LNCaP clone FGC (cell line): Measurements from ENCODE around the gene DLG1.
A peak's percentile ranks its signal among the peaks of the same experiment; 100 is the strongest.

Experiments
- DNase-seq: peaks from one replicate; pipeline ENCODE4 v3.0.0-alpha.2; 2011; ENCODE audit warnings: low read depth
- H3K4me3 ChIP-seq: 2 replicates; pipeline ENCODE4 v1.5.1; 2011; ENCODE audit warnings: mild to moderate bottlenecking, low read depth, low read length, control low read depth
- CTCF ChIP-seq: IDR thresholded peaks from 2 replicates; pipeline ENCODE4 v1.5.1; 2012; ENCODE audit warnings: mild to moderate bottlenecking; ENCODE audit not compliant: control insufficient read depth, insufficient read depth; ENCODE audit errors: extremely low read depth

Gene DLG1

GRCh38 chr3:197298945-197299854 lies 788 bp upstream of the DLG1 start:
- H3K4me3 ChIP-seq, result peak overlapping the region; percentile 79
- no peak for TF ChIP-seq CTCF
- DNase-seq, result peak; percentile 40

- peak; percentile 39 for DNase-seq
- TF ChIP-seq CTCF, result no peak
- peak overlapping the region; percentile 79 for H3K4me3 ChIP-seq
Measured at GRCh38 chr3:197297476-197298340, 704 bp downstream of the DLG1 start.

- DNase-seq, result no peak
- H3K4me3 ChIP-seq, result peak overlapping the region; percentile 79
- TF ChIP-seq CTCF, result no peak
Measured at GRCh38 chr3:197297002-197297401, 1.4 kb downstream of the DLG1 start.

GRCh38 chr3:197296545-197296944 lies 1.9 kb downstream of the DLG1 start:
- no peak for TF ChIP-seq CTCF
- no peak for DNase-seq
- H3K4me3 ChIP-seq, result peak overlapping the region; percentile 79

- no peak for DNase-seq
Measured at GRCh38 chr3:197295871-197296270, 2.5 kb downstream of the DLG1 start.

More at GRCh38 chr3:197295871-197296270, 2.5 kb downstream of the DLG1 start:
- TF ChIP-seq CTCF, result no peak
- H3K4me3 ChIP-seq, result no peak overlapping the region
